ENCODE data around the gene ALOXE3. TPM values are rescaled to one million over a fixed set of nuclear protein-coding genes. Genes with fewer than 3 reads are reported as not detected.
"Not testable (repeated sequence)": the region's sequence is repeated elsewhere in the genome, so short reads cannot be mapped to it uniquely, and the experiment has no call there.

The ALOXE3 gene
- polyA plus RNA-seq, 4 donors = 0.04 TPM; not detected in 3

DNA sequence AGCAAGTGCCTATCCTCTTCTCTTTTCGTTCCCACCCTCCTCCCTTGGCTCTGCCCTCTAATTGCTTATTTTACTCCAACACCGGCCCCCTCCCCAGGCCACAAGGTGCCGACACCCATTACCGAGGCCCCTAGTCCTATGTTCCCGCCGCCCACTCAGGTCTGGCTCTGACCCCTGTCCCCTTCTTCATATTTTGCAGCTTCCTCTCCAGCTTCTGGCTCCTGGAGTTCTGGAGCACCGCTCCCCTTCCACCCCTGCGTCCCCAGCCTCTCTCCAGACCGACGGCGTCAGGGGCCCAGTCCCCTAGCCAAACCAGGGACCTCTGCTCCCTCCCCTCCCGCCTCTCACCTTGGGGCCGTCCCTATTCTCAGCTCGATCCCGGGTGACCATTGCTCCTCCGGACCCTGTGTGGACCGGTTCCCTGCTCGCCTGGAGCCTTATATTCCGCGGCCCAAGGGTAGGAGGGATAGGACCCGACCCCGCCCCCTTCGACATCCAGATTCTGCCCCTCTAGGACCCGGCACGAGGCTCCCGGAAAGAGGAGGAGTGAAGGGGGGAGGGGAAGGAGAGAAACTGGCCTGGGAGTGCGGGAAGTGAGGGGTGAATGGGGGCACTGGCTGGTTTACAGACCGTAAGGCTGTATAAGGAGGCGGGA is 5.5 kb upstream of the ALOXE3 start, which contains the start of gene HES7:
HES7 (minus strand) TSS at position 412 of the 655 bp plus-strand sequence; CDS start at position 390, 22 bp downstream.
- DNase-seq (ENCODE audit: low read depth in 4 of 4, low spot score in 3 of 4) = no peak

DNA sequence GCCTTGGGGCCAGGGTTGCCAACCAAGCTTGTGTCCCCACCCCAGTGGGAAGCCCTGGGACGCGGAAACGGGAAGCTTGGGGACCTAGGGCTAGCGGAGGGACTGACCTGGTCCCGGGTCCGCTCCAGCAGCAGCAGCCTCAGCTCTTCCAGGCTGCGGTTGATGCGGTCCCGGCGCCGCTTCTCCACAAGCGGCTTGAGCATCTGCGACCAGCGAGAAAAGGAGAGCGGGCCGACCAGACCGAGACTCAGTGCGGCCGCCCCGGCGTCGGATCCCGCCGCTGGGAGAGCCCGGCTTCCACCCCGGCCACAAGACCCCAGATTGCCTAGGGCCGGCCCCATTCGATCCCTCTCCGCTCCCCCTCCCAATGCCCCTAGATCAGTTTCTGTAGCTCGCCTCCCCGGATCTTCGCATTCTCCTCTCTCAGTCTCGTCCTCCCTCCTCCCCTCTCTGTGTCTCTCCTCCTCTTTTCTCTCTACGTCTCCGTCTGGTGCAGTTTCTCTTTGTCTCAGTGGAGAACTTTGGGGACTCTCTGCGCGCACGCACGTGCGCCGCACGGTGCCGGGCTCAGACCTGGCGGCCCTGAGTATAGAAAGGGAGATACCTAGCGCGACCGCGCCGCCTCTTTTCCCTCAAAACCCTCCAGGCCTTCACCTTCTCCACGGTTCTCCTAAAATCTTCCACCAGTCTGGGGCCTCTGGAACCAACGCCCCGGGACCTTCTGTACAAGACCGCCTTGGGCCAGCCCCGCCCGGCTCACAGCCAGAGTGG is 4.8 kb upstream of the ALOXE3 start:
- no peak for DNase-seq (ENCODE audit: low read depth in 4 of 4, low spot score in 3 of 4)

- no peak for DNase-seq (ENCODE audit: low read depth in 4 of 4, low spot score in 3 of 4)
Observed at GRCh38 chr17:8122422-8122923, 4.2 kb upstream of the ALOXE3 start.

GRCh38 chr17:8121681-8122421 is 3.5 kb upstream of the ALOXE3 start:
- DNase-seq (ENCODE audit: low read depth in 4 of 4, low spot score in 3 of 4) = no peak

GRCh38 chr17:8121407-8121680 is 3.0 kb upstream of the ALOXE3 start:
- DNase-seq (ENCODE audit: low read depth in 4 of 4, low spot score in 3 of 4) = no peak

- no peak for DNase-seq (ENCODE audit: low read depth in 4 of 4, low spot score in 3 of 4)
Observed at GRCh38 chr17:8120520-8121406, 2.4 kb upstream of the ALOXE3 start.

GRCh38 chr17:8119581-8120519 is 1.5 kb upstream of the ALOXE3 start:
- DNase-seq (ENCODE audit: low read depth in 4 of 4, low spot score in 3 of 4) = peak in 3 of 4 donors; percentile 92 to 93 (median 92)

DNA sequence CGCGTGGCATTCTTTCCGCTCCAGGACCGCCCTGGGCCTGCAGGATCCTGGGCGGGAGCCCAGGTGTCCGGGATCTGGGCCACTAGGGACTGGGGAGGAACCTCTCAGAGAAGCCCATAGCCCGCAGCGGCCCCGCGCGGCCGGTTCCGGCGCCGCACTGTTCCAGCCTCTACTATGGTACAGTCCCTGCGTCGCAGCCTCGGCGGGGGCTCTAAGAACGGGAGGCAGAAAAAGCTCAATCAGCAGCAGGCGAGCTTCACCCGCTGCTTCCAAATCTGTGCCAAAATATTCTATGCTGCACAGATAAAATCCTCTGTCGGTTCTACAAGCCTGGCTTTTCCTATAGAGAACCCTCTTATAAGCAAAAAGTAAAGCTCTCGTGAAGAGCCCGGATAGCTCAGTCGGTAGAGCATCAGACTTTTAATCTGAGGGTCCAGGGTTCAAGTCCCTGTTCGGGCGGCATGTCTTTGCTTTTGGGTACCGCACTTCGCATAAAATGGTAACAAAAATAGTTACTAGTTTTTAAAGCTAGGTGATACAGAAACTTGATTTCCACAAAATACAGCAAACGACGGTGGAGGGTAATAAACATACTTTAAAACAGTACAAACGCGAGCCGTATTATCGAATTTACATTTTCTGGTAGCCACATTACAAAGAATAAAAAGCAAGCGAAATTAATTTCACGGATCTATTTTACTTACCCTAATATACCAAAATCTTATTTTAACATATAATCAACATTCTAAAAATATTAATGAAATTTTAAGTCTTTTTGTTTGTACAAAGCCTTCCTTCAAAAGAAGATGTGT is 661 bp upstream of the ALOXE3 start:
- peak in 1 of 4 donors; percentile 75 for DNase-seq (ENCODE audit: low read depth in 4 of 4, low spot score in 3 of 4)

DNA sequence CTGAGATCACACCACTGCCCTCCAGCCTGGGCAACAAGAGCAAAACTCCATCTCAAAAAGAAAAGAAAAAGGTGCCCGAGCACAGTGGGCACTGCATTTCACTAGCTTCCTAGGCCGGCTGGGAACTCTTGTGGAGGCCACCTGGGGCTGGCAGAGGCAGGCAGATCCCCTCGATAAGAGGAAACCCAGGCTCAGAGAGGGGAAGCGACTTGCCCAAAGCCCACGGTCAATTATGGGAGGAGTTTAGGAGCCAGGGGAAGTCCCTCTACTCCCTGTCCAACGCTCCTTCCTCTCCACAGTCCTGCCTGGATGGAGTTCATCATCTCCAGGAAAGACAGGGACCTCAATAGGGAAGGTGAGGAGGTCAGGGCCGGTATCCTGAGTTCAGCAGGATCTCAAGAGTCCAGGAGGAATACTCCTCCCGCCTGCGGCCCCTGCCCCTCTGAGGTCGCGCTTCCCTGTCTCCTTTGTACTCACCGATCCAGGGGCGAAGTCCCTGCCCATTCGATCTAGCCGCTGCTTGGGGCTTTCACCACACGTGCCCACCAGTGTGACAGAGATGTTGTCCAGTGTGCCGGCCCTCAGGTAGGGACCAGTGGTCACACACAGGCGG is 841 bp downstream of the ALOXE3 start:
- DNase-seq (ENCODE audit: low read depth in 4 of 4, low spot score in 3 of 4) = no peak

DNA sequence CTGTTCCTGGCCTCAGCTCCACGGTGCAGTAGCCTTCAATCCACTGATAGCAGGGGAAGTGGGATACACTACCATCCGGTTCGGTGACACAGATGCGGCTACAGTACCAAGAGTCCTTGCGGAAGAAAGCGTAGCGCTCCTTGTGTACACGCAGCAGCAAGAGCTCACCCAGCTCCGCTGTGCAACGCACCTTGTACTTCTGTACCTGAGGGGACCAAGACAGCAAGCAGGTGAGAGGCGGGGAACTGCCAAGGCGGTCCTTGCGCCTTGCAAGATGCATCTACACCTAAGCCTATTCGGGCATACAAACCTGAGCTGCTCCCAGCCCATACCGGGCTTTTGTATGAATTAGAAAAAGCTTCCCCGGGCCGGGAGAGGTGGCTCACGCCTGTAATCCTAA is 1.5 kb downstream of the ALOXE3 start:
- no peak for DNase-seq (ENCODE audit: low read depth in 4 of 4, low spot score in 3 of 4)

- no peak for DNase-seq (ENCODE audit: low read depth in 4 of 4, low spot score in 3 of 4)
Observed at GRCh38 chr17:8110907-8111306, 7.4 kb downstream of the ALOXE3 start.

GRCh38 chr17:8110456-8110804 is 7.9 kb downstream of the ALOXE3 start:
- no peak for DNase-seq (ENCODE audit: low read depth in 4 of 4, low spot score in 3 of 4)

DNA sequence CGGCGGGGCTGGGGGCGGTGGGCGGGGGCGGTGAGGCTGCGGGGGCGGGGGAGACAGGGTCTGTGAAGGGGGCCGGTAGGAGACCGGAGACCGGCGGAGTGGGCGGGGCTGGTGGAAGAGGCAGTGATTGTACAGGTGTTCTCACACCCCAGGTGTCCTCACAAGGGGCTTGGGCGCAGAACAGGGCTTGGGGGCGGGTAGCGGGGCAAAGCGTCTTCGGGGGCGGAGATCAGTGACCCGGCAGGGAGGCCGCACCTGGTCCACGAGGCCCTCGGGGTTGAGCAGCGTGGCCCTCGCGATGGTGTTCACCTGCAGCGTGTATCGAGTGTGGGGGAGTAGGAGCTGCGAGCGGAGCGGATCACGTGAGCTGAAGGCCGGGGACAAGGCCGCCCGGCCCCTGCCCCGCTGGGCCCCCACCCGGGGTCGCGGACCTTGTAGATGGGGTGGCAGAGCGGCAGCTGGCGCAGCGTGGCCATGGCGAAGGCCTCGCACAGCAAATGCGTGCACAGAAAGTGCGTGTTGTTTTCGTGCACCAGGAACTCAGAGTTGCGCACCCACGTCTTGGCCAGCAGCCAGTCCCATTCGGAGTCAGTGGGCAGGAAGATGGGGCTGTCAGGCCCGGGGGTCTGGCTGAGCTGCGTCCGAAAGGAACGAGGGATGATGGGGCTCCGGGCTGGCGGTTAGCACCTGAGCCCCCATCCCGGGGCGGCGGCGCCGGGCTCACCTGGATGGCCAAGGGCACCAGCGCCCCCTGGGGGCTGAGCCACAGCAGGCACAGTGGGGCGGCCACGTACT is 8.5 kb downstream of the ALOXE3 start:
- peak in 1 of 4 donors; percentile 35 for DNase-seq (ENCODE audit: low read depth in 4 of 4, low spot score in 3 of 4)

DNA sequence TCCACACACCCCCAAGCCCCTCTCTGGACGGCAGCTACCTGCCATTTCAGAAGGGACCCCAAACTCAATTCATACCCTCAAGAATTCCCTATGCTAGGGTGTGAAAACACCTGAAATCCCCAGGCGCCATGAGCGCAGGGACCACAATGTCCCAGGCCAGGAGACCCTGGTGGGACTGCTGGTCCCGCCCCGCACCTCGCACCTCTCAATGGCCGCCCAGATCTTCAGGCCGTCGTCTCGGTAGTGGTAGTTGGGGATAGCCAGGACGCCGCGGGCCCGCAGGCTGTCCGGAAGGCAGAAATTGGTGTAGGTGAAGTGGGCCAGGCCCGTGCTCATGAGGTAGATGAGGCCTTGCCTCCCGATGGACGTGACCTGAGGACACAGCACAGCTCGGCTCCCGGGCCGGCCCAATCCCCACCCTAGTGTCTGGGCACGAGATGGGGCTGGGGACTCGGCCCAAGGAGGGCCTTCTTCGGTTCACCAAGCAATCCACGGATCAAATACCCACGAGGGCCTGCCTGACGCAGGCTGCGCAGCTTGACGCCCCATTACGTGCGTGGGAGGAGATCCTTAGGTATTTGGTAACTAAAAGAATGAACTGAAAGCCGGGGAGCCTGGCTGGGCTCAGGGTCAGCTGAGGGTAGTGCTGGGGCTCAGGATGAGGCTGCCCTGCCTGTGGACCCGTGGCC is 9.2 kb downstream of the ALOXE3 start:
- DNase-seq (ENCODE audit: low read depth in 4 of 4, low spot score in 3 of 4) = no peak

- DNase-seq (ENCODE audit: low read depth in 4 of 4, low spot score in 3 of 4) = not testable (repeated sequence)
Observed at GRCh38 chr17:8106980-8107379, 11.3 kb downstream of the ALOXE3 start.

DNA sequence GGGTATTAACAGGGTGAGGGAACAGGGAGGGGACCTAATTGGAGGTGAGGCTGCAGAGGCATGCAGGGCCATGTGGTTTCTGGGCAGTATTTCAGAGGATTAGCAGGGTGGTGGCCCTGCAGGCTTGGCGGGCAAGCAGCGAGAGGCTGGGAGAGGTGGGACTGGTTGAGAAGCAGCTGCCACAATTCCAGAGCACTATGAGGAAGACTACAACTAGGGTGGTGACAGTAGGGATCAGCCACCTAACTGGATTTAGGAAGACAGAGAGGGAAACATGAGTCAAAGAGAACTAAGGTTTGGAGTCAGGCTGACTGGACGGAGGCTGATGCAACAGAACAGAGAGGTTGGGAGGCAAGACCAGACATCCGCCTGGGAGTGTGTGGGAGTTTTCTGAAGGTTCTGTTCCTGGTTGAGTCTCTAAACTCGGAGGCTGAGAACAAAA is 12.3 kb downstream of the ALOXE3 start:
- no peak for DNase-seq (ENCODE audit: low read depth in 4 of 4, low spot score in 3 of 4)

- no peak for DNase-seq (ENCODE audit: low read depth in 4 of 4, low spot score in 3 of 4)
Observed at GRCh38 chr17:8104911-8105310, 13.4 kb downstream of the ALOXE3 start.
